Panc1 (cell line): ENCODE measurements around the gene SFTPB. TPM values are rescaled to one million over a fixed set of nuclear protein-coding genes. Genes with fewer than 3 reads are reported as not detected.

Source experiments
- ATAC-seq: fragments of 200-7000 bp; cut with Tn5 transposase; 2 replicates; pipeline ENCODE4 v1.9.1; 2020; ENCODE audit warnings: mild to moderate bottlenecking, moderate library complexity
- BruUV-seq: library from RNA; stranded (reverse); fragments of 400-500 nt; replicated peaks from 2 replicates; lab custom pipeline; 2021; lab: Mats Ljungman, UMichigan
- CTCF ChIA-PET: fragments of 300-600 bp; sonication (Branson Sonifier 250); formaldehyde crosslinking; loops from one replicate; lab custom pipeline; 2022; ENCODE audit warnings: antibody characterized with exemption; lab: Charles Lee
- POLR2A ChIA-PET: fragments of 300-600 bp; sonication (Branson Sonifier 250); formaldehyde crosslinking; loops from one replicate; lab custom pipeline; 2022; ENCODE audit warnings: antibody characterized with exemption; lab: Charles Lee
- DNase-seq: peaks from one replicate; pipeline ENCODE4 v3.0.0-alpha.2; 2010; ENCODE audit warnings: low read depth, low spot score
- H3K27ac ChIP-seq: 2 replicates; pipeline ENCODE4 v1.5.1; 2011; ENCODE audit warnings: mild to moderate bottlenecking, low read length, inconsistent platforms
- H3K27me3 ChIP-seq: fragments of 200-500 bp; sonication (Bioruptor generic); 2 replicates; pipeline ENCODE4 v1.6.0; 2014; ENCODE audit warnings: low read length, inconsistent platforms; ENCODE audit not compliant: control insufficient read depth, insufficient read depth
- H3K36me3 ChIP-seq: fragments of 200-500 bp; sonication (Bioruptor generic); 2 replicates; pipeline ENCODE4 v1.5.1; 2014; ENCODE audit warnings: inconsistent platforms, mild to moderate bottlenecking, low read length, moderate library complexity; ENCODE audit not compliant: control insufficient read depth, insufficient read depth
- H3K4me1 ChIP-seq: 2 replicates; pipeline ENCODE4 v1.5.1; 2011; ENCODE audit warnings: inconsistent platforms, mild to moderate bottlenecking, low read length, moderate library complexity; ENCODE audit not compliant: control insufficient read depth, insufficient read depth
- H3K4me3 ChIP-seq, 2 experiments: 2 replicates each; pipeline ENCODE4 v1.5.1; 2011 to 2012; ENCODE audit warnings: low read depth in 2 of 2, low read length in 2 of 2, mild to moderate bottlenecking in 2 of 2, inconsistent platforms in 1 of 2, moderate library complexity in 1 of 2
- H3K9me3 ChIP-seq: fragments of 200-500 bp; sonication (Bioruptor generic); 2 replicates; pipeline ENCODE4 v1.5.1; 2014; ENCODE audit warnings: low read depth, mild to moderate bottlenecking, inconsistent platforms, low read length, moderate library complexity; ENCODE audit not compliant: control insufficient read depth, insufficient read depth
- POLR2AphosphoS5 ChIP-seq: IDR thresholded peaks from 2 replicates; pipeline ENCODE4 v1.6.1; 2012; ENCODE audit warnings: mild to moderate bottlenecking, low read depth, low read length, moderate library complexity
- REST ChIP-seq, 2 experiments: IDR thresholded peaks; 2 replicates each; pipeline ENCODE4 v1.6.1; 2011 to 2012; ENCODE audit warnings: low read depth in 2 of 2, control low read depth in 1 of 2, low read length in 1 of 2, mild to moderate bottlenecking in 1 of 2, moderate library complexity in 1 of 2; ENCODE audit not compliant: insufficient read depth in 1 of 2
- SIN3A ChIP-seq: IDR thresholded peaks from 2 replicates; pipeline ENCODE4 v1.6.1; 2012; ENCODE audit warnings: low read depth, mild to moderate bottlenecking, low read length, moderate library complexity, borderline replicate concordance; ENCODE audit not compliant: insufficient read depth
- TCF7L2 ChIP-seq: IDR thresholded peaks from 2 replicates; pipeline ENCODE4 v1.6.1; 2011; ENCODE audit warnings: mild to moderate bottlenecking, low read depth, low read length, inconsistent platforms
- in situ Hi-C: cut with HindIII; loops from 2 replicates; pipeline ENCODE4 v1.10.0; 2016; ENCODE audit warnings: low sequenced_read_pairs, low pct_unique_long_range_greater_than_20kb
- intact Hi-C: fragments of 100-400 bp; cut with micrococcal nuclease; formaldehyde crosslinking; loops from one replicate; pipeline ENCODE4 v1.10.0; 2022; ENCODE audit not compliant: unreplicated experiment
- total RNA-seq: library from RNA; stranded (reverse); gene quantifications from one replicate; pipeline ENCODE4 v1.2.1, GENCODE V29; 2021; ENCODE audit not compliant: unreplicated experiment
- TF ChIP-seq, protein P1 (sequence below): fragments of 450-650 bp; IDR thresholded peaks from 2 replicates; pipeline ENCODE4 v1.5.1; 2017; ENCODE audit warnings: mild to moderate bottlenecking

Gene SFTPB
- total RNA-seq, 1 experiment from 2014 or later: 5.6 TPM

GRCh38 chr2:85694052-85695025 lies 26.3 kb upstream of the SFTPB start, which contains the start of gene GNLY:
GNLY (plus strand) TSS chr2:85694358; CDS start chr2:85694419, 61 bp downstream.
- Histone ChIP-seq H3K36me3 (no peaks in the 10 kb centered on the region), H3K9me3 (no peaks in the 10 kb centered on the region), H3K27me3 (no peaks in the 10 kb centered on the region), H3K4me1 (no peaks in the 10 kb centered on the region), H3K4me3 (no peak within 1 kb of the TSS), H3K27ac (no peak within 1 kb of the TSS)
- DNase-seq (no peak), ATAC-seq (no peak)
- CTCF ChIA-PET: no interaction called here
- no TSS peak for BruUV-seq
- POLR2A ChIA-PET: no interaction called here
- intact Hi-C loops (no loop called here), in situ Hi-C loops (no loop called here)
- no peak for TF ChIP-seq TCF7L2
- no peak for TF ChIP-seq POLR2AphosphoS5
- TF ChIP-seq REST (IDR thresholded peaks at IDR 0.05; ENCODE audit: insufficient read depth in 1 of 2, low read depth in 2 of 2, low read length in 1 of 2): no peak
- TF ChIP-seq SIN3A: no peak

- TF ChIP-seq, protein P1, sequence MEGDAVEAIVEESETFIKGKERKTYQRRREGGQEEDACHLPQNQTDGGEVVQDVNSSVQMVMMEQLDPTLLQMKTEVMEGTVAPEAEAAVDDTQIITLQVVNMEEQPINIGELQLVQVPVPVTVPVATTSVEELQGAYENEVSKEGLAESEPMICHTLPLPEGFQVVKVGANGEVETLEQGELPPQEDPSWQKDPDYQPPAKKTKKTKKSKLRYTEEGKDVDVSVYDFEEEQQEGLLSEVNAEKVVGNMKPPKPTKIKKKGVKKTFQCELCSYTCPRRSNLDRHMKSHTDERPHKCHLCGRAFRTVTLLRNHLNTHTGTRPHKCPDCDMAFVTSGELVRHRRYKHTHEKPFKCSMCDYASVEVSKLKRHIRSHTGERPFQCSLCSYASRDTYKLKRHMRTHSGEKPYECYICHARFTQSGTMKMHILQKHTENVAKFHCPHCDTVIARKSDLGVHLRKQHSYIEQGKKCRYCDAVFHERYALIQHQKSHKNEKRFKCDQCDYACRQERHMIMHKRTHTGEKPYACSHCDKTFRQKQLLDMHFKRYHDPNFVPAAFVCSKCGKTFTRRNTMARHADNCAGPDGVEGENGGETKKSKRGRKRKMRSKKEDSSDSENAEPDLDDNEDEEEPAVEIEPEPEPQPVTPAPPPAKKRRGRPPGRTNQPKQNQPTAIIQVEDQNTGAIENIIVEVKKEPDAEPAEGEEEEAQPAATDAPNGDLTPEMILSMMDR: no peak
- no TSS peak for BruUV-seq
- no peaks in the 10 kb centered on the region for H3K9me3 ChIP-seq
- POLR2A ChIA-PET: no interaction called here
- H3K27me3 ChIP-seq: no peaks in the 10 kb centered on the region; the same call in 1 of the 2 replicates
- H3K36me3 ChIP-seq: no peaks in the 10 kb centered on the region
- CTCF ChIA-PET: no interaction called here
- H3K4me1 ChIP-seq: no peaks in the 10 kb centered on the region; the same call in 1 of the 2 replicates
- in situ Hi-C loops (no loop called here), intact Hi-C loops (no loop called here)
- no peak for ATAC-seq
- no peak overlapping the region for H3K4me3 ChIP-seq
- DNase-seq: no peak
- no peak overlapping the region for H3K27ac ChIP-seq
Measured at GRCh38 chr2:85692039-85692645, 24.1 kb upstream of the SFTPB start.
